Stomach (tissue), 4 donors: ENCODE data around the gene CMTM6.
"Not testable (repeated sequence)": the region's sequence is repeated elsewhere in the genome, so short reads cannot be mapped to it uniquely, and the experiment has no call there.

ENCODE experiments used
- POLR2A ChIP-seq, 4 donors: fragments of 450-650 bp; IDR thresholded peaks; one replicate each; pipeline ENCODE4 v1.6.1; 2016; ENCODE audit warnings: antibody characterized with exemption in 4 of 4, control low read depth in 2 of 4, mild to moderate bottlenecking in 1 of 4, moderate library complexity in 1 of 4
- POLR2AphosphoS5 ChIP-seq, 3 donors: sonication (generic); formaldehyde crosslinking; IDR thresholded peaks; one replicate each; pipeline ENCODE4 v1.6.1; 2016; ENCODE audit warnings: antibody characterized with exemption in 3 of 3
- TF ChIP-seq, protein P1 (sequence below), 7 experiments: fragments of 450-650 bp in 4 of 7; fragments of 200-600 bp in 3 of 7; sonication (generic) in 3 of 7; IDR thresholded peaks; one replicate each; pipeline ENCODE4 v1.5.1; 2016 to 2019; ENCODE audit warnings: antibody characterized with exemption in 7 of 7, control low read depth in 2 of 7, mild to moderate bottlenecking in 1 of 7

DNA sequence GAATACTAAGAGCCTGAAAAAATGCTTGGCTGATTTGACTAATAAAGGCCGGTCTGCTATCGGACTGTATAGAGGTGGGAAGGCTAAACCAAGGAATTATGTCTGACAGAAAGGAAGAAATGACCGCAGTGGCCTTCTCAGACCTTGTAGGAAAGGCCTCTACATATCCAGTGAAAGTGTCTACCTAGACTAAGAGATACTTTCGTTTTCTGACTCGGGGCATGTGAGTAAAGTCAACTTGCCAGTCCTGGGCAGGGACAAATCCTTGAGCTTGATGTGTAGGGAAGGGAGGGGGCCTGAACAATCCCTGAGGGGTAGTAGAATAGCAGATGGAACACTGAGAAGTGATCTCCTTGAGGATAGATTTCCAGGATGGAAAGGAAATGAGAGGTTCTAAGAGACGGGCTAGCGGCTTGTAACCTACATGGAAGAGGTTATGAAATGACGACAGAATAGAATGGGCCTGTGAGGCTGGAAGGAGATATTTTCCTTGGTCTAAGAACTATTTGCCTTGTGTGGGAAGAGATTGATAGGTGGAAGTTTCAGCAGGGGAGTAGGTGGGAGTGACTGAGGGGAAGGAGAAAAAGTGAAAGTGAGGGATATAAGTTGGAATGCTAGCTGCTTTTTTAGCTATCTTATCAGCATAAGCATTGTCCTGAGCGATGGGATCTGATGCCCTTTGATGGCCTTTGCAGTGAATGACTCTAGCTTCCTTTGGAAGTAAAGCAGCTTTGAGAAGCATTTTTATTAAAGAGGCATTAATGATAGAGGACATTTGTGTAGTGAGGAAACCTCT lies 40.3 kb downstream of the CMTM6 start:
- TF ChIP-seq POLR2A, POLR2AphosphoS5 (IDR thresholded peaks at IDR 0.05): not testable (repeated sequence)
- TF ChIP-seq, protein P1, sequence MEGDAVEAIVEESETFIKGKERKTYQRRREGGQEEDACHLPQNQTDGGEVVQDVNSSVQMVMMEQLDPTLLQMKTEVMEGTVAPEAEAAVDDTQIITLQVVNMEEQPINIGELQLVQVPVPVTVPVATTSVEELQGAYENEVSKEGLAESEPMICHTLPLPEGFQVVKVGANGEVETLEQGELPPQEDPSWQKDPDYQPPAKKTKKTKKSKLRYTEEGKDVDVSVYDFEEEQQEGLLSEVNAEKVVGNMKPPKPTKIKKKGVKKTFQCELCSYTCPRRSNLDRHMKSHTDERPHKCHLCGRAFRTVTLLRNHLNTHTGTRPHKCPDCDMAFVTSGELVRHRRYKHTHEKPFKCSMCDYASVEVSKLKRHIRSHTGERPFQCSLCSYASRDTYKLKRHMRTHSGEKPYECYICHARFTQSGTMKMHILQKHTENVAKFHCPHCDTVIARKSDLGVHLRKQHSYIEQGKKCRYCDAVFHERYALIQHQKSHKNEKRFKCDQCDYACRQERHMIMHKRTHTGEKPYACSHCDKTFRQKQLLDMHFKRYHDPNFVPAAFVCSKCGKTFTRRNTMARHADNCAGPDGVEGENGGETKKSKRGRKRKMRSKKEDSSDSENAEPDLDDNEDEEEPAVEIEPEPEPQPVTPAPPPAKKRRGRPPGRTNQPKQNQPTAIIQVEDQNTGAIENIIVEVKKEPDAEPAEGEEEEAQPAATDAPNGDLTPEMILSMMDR (IDR thresholded peaks at IDR 0.05): not testable (repeated sequence)
